Measurements from ENCODE around the gene C1QTNF1.
"Not testable (repeated sequence)": the region's sequence is repeated elsewhere in the genome, so short reads cannot be mapped to it uniquely, and the experiment has no call there.

C1QTNF1 gene

DNA sequence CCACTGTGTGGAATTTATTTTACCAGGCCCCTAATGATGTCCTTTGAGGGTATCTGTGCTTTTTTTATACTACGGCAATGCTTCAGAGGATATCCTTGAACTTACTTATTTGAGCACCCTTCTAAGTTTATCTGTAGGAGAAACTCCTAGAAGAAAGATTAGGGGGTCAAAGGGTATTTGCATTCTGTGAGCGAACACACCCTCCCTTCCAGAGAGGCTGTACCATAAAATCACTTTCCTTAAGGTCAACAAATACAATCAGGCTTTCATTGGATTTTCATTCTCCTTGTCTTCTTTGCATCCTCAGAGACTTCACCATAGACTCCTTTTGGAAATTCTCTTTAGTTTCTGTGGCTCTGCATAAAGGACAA, 4.7 kb upstream of the C1QTNF1 start:
- no peak for TF ChIP-seq ZNF274 (IDR thresholded peaks at IDR 0.05; ENCODE audit: low read depth, low read length)
- no peak overlapping the region for H3K4me3 ChIP-seq (ENCODE audit: low read length)

DNA sequence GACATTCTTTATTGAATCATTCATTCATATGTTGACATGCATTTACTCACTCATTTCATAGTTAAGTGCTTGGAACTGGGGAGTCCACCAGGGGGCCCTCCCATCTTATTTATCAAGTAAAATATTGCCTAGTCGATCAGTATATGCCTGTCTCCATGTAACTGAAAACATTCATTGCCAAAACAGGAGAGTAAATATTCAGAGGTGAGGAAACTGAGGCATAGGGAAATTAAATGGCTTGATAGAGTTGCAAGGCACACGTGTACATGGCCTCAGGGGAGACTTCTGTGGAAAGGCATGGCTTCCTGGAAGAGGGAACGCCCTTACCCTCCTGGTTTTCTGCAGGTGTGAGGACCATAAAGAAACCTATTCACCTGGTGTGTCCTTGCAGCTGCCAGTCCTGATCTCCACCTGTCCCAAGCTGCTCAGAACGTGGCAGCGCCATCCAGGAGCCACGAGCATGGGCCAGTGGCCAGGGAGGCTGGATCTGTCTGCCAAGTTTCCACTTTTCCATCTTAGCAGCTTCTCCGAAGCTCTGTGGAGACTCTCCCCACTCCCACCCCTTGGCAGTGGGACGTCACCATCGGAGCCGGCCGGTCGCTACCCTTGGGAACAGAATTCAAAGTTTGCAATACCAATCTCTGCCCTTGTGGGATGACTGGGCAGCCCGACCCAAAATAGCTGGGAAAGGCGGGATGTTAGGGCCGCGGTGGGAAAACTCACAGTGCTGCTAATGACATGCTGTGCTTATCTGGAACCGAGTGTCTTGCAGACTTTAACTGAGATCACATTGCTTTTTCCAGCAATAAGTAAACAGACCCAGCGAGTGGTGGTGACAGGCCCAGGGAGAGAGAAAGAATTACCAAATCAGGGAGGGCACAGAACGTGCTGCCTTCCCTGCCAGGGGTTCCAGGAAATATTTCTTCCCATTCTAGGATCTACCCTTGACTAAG, 4.1 kb upstream of the C1QTNF1 start:
- H3K4me3 ChIP-seq (ENCODE audit: low read length): no peak overlapping the region
- no peak for TF ChIP-seq ZNF274 (IDR thresholded peaks at IDR 0.05; ENCODE audit: low read depth, low read length)

DNA sequence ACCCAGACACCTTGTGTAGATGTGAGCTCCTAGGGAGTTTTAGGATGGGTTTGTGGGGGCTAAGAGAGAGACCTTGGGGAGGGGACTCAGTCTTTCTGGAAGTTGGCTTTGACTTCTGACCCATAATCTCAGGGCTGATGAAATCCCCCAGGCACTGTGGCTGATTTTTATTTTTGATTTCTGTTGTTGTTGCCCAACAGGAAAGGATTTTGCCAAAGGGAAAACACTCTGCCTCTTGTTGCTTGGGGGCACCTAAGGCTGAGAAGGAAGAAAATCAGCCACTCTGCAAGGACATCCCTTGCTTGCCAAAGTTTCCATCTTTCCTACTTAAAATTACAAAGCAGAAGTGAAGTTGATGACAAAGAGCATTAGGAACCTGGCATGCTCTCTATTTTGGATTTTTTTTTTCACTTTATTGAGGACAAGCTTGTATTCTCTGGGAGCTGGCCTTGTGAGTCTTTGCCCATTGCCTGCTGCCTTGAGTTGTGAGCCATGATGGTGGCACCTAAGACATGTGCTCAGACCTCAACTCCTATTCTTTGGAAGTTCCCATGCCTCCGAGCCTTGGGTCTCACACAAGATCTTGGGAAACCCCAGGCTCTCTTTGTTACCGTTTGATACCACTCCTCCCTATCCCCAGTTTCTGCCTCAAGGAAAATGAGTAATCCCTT, 3.2 kb upstream of the C1QTNF1 start:
- no peak for TF ChIP-seq ZNF274 (IDR thresholded peaks at IDR 0.05; ENCODE audit: low read depth, low read length)
- H3K4me3 ChIP-seq (ENCODE audit: low read length): no peak overlapping the region

DNA sequence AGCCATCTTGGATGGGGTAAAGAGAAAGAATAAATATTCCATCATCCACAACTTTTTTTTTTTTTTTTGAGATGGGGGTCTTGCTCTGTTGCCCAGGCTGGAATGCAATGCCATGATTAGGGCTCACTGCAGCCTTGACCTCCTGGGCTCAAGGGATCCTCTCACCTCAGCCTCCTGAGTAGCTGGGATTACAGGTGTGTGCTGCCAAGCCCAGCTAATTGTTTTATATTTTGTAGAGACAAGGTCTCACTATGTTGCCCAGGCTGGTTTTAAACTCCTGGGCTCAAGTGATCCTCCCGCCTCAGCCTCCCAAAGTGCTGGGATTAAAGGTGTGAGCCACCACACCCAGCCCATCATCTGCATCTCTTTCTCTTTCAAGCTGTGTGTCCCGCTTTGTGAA, 2.0 kb upstream of the C1QTNF1 start:
- not testable (repeated sequence) for H3K4me3 ChIP-seq (ENCODE audit: low read length)

DNA sequence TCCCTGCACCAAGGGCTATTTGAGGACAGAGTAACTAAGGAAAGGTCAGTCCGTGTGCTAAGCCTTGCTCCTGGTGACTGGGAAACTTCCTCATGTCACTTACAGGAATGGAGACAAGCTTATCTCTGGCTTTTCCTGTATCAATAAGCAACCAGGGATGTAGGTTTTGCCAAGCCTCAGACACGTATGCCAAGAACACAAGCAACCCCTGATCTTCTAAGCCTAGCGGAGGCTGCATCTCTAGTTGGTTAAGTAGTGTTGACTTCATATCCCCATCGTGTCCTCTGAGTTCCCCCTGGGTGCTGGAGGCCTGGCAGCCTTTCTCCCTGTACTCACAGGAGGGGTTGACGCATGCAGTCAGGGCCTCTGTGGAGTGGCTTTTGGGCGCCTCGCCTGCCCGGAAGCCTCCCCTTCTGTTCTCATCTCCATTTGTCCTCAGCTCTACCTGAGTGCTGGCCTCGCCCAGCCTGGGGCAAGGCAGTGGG, 1.4 kb upstream of the C1QTNF1 start:
- no peak overlapping the region for H3K4me3 ChIP-seq (ENCODE audit: low read length)
- no peak for TF ChIP-seq ZNF274 (IDR thresholded peaks at IDR 0.05; ENCODE audit: low read depth, low read length)

DNA sequence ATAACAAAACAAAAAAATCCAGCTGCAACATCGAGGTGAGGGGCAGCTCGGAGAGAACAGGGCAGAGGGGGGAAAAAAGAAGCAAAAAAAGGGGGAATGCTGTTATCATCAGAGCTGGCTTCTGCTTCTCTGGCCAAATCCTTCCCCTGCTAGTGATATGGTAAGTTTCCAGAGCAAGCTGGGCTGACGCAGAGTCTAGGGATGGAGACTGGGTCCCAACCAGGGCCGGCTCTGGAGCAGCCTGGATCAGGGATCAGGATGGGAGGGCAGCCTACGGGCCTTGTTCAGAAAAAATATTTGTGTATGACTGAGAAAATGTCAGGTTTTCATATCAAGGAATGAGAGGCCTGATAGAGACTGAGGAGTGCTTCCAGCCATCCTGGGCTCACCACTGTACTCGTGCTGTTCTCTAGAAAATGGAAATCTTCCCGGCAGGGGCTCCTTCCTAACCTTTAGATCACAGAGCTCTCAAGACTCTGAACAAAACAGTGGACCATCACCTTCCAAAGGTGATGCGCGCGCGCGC, 726 bp upstream of the C1QTNF1 start:
- TF ChIP-seq ZNF274 (IDR thresholded peaks at IDR 0.05; ENCODE audit: low read depth, low read length): no peak
- no peak overlapping the region for H3K4me3 ChIP-seq (ENCODE audit: low read length)

DNA sequence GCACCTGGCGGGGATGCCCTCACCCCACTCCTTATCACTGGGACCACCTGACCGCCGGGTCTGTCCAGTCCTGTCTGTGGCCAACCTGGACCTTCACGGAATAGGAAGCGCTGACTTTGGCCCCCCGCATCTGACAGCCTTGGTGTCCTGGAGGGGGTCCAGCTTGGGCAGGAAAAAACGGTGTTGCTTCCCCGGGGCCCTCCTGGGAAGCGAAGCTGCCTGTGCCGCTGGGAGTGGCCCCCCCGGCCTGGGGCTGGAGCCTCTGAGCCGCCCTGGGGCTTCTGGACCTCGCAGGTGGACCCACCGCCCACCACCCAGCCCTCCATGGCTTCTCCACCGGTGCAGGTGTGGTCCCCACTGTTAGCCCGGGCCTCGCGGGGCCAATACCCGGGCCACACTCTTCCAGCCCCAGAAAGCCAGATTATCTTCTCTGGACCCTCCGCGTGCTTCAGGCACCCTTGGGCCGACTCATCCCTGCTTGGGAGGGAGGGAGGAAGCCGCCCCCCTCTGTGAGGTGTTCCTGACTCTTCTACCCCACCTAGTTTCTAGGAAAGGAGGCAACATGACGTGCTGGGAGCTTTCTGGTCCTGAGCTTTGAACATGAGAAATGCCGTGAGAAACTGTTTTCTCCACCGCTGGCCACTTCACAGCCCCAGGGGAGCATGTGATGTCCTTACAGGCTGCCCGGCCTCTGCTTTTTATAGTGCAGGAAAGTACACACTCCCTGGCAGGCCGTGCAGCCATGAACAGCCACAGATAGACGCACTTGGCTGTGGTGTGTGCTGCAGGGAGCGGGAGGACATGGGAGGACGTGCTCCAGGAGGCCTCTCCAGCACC, 1.1 kb downstream of the C1QTNF1 start:
- no peak overlapping the region for H3K4me3 ChIP-seq (ENCODE audit: low read length)
- TF ChIP-seq ZNF274 (IDR thresholded peaks at IDR 0.05; ENCODE audit: low read depth, low read length): no peak

DNA sequence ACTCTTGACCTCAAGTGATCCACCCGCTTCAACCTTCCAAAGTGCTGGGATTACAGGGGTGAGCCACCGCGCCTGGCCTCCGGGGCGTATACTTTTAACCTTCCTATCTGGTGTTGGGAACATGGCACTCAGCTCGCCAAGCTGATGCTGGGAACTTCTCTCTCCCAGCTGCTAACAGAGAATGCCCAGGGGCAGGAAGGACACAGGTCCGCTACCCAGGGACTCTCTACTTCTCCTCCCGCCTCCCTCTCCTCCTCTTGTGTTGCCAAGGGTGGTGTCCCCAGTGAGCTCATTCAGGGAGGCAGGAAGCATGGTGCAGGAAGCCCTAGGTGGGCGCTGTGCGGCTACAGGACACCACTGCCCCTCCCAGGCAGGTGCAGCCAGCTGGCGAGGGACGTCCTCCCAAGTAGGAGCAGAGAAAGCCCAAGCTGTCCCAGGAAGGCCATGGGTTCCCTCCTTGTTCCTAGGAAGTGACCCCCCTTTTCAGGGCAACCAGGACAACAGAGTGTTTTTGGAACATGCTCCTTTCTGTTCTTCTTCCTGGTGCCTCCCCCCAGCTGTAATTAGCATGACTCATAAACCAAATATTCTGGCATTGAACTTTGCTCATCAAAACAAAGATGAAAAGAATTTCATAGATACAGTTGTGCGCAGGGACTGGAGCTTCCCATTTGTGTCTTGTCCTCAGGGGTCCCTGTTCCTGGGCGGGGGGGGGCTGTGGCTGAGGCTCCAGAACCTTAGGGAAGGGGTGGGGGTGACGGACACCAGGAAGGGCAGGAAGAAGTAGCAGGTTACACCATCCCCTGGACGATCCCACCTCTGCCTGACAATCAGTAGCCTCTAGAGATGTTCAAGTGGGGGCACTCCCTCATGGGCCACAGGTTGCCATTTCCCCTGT, 2.7 kb downstream of the C1QTNF1 start:
- TF ChIP-seq ZNF274 (IDR thresholded peaks at IDR 0.05; ENCODE audit: low read depth, low read length): no peak
- no peak overlapping the region for H3K4me3 ChIP-seq (ENCODE audit: low read length)

DNA sequence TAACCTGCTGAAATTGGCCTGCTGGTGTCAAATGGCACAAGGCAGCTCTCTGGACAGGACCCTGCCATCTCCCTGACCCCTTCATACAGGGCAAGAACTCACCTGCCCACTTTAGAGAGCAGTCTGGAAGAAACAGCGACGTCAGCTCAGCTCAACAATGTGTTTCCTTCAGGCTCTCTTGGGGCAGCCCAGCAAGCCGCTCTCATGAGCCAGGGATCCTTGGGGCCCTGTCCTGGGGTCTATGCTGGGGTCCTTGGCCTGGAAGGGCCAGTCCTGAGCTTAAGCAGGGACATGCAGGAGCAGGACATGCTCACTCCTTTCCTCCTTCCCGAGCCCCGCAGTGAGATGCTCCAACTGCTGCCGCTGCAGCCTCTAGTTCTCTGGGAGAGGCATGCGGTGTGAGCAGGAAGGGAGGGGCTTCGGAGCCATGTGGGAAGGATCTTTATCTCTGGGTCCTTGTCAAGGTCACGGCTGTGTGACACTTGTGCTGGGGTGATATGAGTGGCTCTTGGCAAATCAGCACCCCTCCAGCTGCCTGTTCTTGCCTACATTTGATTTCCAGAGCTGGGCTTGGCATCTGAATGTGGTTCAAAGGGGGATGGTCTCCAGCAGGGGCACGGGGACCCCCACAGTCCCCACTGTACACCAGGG, 3.4 kb downstream of the C1QTNF1 start:
- H3K4me3 ChIP-seq (ENCODE audit: low read length): no peak overlapping the region
- TF ChIP-seq ZNF274 (IDR thresholded peaks at IDR 0.05; ENCODE audit: low read depth, low read length): no peak

DNA sequence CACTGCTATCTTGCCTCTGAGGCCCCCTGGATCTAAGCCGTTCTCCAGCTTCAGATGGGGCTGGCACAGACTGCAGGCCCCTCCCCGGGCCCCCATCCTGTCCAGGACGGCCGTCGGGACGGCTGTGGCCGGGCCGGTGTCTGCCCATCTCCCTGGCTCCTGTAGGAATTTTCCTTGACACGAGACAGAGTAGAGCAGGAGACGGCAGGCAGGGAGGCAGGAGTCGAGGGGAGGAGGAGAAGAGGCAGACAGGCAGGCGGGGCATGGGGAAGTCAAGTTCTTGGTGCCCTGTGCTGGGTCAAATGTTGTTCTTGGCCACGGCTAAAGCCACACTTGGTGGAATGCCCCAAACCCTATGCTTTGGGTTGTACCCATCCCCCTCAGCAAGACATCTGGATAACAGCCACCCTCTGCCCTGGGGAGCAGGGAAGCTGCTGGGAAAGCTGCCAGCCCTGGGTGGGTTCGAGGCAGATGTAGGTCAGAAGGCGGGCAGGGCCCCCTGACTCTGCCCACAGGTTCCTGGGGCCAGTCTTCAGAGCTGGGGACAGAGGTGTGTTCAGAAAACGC, 4.0 kb downstream of the C1QTNF1 start:
- TF ChIP-seq ZNF274 (IDR thresholded peaks at IDR 0.05; ENCODE audit: low read depth, low read length): no peak
- no peak overlapping the region for H3K4me3 ChIP-seq (ENCODE audit: low read length)

DNA sequence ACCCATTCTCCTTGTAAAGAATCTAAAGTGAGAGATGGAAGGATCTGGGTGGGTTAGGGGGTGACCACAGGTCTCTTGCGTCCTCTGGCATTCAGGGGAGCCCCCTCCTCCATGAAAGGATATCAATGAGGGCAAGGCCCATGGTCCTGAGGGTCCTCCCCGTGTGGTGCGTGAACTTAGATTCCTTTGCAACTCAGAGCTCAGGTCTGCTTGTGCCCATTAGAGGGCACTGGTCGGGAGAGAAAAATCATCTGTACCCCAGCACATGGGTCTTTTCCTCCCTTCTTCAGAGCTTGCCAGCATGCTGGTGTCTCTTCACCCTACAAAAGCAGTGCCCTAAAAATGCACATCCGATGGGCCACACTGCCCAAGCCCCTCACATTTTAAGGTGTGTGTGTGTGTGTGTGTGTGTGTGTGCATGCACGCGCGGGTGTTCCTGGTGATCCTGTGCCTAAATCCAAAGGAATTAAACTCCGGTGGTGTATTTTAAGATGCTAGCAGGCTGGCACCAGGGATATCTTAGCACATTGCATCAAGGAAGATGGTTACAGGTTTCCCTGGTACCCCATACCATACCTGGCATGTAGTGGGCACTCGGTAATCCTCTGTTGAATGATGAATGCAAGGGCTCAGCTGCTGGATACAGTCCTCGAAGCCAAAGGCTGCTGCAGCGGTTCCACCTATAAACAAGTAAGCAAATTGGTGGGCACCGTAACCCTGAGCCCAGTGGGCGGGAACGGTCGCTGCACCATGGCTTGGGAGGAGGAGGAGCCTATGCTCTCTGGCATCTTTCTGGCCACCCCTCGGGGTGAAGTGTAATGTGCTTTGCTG, 4.7 kb downstream of the C1QTNF1 start:
- H3K4me3 ChIP-seq (ENCODE audit: low read length): no peak overlapping the region
- no peak for TF ChIP-seq ZNF274 (IDR thresholded peaks at IDR 0.05; ENCODE audit: low read depth, low read length)
